Measurements from ENCODE around the gene C10orf53.

C10orf53 gene

GRCh38 chr10:49738616-49739360, 59.3 kb downstream of the C10orf53 start:
- no peak for DNase-seq

GRCh38 chr10:49739426-49739825, 60.0 kb downstream of the C10orf53 start:
- DNase-seq: no peak

- no peak for DNase-seq
Observed at GRCh38 chr10:49740346-49741107, 61.1 kb downstream of the C10orf53 start.

- DNase-seq: no peak
Observed at GRCh38 chr10:49741108-49741995, 61.9 kb downstream of the C10orf53 start.

- DNase-seq: no peak
Observed at GRCh38 chr10:49742683-49743463, 63.4 kb downstream of the C10orf53 start.

GRCh38 chr10:49743464-49744075, 64.1 kb downstream of the C10orf53 start:
- no peak for DNase-seq

- no peak for DNase-seq
Observed at GRCh38 chr10:49744091-49744685, 64.7 kb downstream of the C10orf53 start.

GRCh38 chr10:49744924-49745605, 65.6 kb downstream of the C10orf53 start:
- DNase-seq: no peak

GRCh38 chr10:49745756-49746155, 66.3 kb downstream of the C10orf53 start:
- no peak for DNase-seq

GRCh38 chr10:49746626-49747302, 67.3 kb downstream of the C10orf53 start:
- no peak for DNase-seq

Data from left hindlimb (tissue), 1 donor.